Endodermal cell (in vitro differentiated cells): ENCODE results near the gene CEACAM4. TPM values are rescaled to one million over a fixed set of nuclear protein-coding genes. Genes with fewer than 3 reads are reported as not detected.

Experiments used
- DNase-seq: peaks from one replicate; pipeline ENCODE4 v3.0.0-alpha.2; 2017
- H3K27ac ChIP-seq: 2 replicates; pipeline ENCODE4 v1.5.1; 2013; ENCODE audit warnings: mild to moderate bottlenecking, low read depth, low read length, moderate library complexity
- H3K27me3 ChIP-seq: 2 replicates; pipeline ENCODE4 v1.6.1; 2013; ENCODE audit warnings: mild to moderate bottlenecking, low read length, moderate library complexity; ENCODE audit not compliant: insufficient read depth, control insufficient read depth, poor library complexity, severe bottlenecking
- H3K36me3 ChIP-seq: 2 replicates; pipeline ENCODE4 v1.7.0; 2013; ENCODE audit warnings: mild to moderate bottlenecking, low read length, moderate library complexity; ENCODE audit not compliant: control insufficient read depth, insufficient read depth
- H3K4me1 ChIP-seq: one replicate; pipeline ENCODE4 v1.7.0; 2013; ENCODE audit warnings: low read length; ENCODE audit not compliant: control insufficient read depth, insufficient read depth
- H3K4me3 ChIP-seq: 2 replicates; pipeline ENCODE4 v1.5.1; 2013; ENCODE audit warnings: mild to moderate bottlenecking, low read length, moderate library complexity
- H3K9ac ChIP-seq: 2 replicates; pipeline ENCODE4 v1.6.1; 2013; ENCODE audit warnings: mild to moderate bottlenecking, low read length, moderate library complexity; ENCODE audit not compliant: poor library complexity, severe bottlenecking; ENCODE audit errors: extremely low read depth
- H3K9me3 ChIP-seq: 2 replicates; pipeline ENCODE4 v1.6.1; 2013; ENCODE audit warnings: mild to moderate bottlenecking, low read length, moderate library complexity; ENCODE audit not compliant: control insufficient read depth
- H3K27ac Mint-ChIP-seq: 2 replicates; pipeline ENCODE4 v1.8.0; 2020; ENCODE audit warnings: mixed read lengths
- H3K27me3 Mint-ChIP-seq: 2 replicates; pipeline ENCODE4 v1.8.0; 2021; ENCODE audit warnings: mild to moderate bottlenecking, mixed read lengths; ENCODE audit not compliant: insufficient read depth
- H3K36me3 Mint-ChIP-seq: 2 replicates; pipeline ENCODE4 v1.8.0; 2020; ENCODE audit warnings: low read depth, mixed read lengths
- H3K4me1 Mint-ChIP-seq: 2 replicates; pipeline ENCODE4 v1.8.0; 2020; ENCODE audit warnings: mixed read lengths
- H3K4me3 Mint-ChIP-seq: 2 replicates; pipeline ENCODE4 v1.8.0; 2020; ENCODE audit warnings: mild to moderate bottlenecking, moderate library complexity, mixed read lengths
- H3K9me3 Mint-ChIP-seq: 2 replicates; pipeline ENCODE4 v1.8.0; 2020; ENCODE audit warnings: mild to moderate bottlenecking, mixed read lengths
- CTCF ChIP-seq: fragments of 200-600 bp; sonication (generic); conservative IDR thresholded peaks from 2 replicates; pipeline ENCODE4 v1.5.0; 2021; ENCODE audit warnings: antibody characterized with exemption, mild to moderate bottlenecking
- WGBS, 2 experiments: methylation state at CpG; one replicate each; pipeline versions ENCODE4 v1.1.5 to v1.1.7; 2013; ENCODE audit warnings: missing lambda C conversion rate in 2 of 2, mixed read lengths in 1 of 2; ENCODE audit not compliant: insufficient coverage in 1 of 2, insufficient read length in 1 of 2; 5-methylcytosine and 5-hydroxymethylcytosine counted together
- total RNA-seq, 2 donors: library from RNA; stranded (reverse); fragmentation: NEBNext Ultra II Directional in 1 of 2; extraction: Animal tissue kit (Norgen Biotek cat#: 25700) in 1 of 2; gene quantifications; 2 replicates in 1 of 2; 3 replicates in 1 of 2; pipeline ENCODE4 v1.2.1, GENCODE V29; 2021

Gene CEACAM4
- total RNA-seq, 2 donors from 2014 or later: not detected

DNA sequence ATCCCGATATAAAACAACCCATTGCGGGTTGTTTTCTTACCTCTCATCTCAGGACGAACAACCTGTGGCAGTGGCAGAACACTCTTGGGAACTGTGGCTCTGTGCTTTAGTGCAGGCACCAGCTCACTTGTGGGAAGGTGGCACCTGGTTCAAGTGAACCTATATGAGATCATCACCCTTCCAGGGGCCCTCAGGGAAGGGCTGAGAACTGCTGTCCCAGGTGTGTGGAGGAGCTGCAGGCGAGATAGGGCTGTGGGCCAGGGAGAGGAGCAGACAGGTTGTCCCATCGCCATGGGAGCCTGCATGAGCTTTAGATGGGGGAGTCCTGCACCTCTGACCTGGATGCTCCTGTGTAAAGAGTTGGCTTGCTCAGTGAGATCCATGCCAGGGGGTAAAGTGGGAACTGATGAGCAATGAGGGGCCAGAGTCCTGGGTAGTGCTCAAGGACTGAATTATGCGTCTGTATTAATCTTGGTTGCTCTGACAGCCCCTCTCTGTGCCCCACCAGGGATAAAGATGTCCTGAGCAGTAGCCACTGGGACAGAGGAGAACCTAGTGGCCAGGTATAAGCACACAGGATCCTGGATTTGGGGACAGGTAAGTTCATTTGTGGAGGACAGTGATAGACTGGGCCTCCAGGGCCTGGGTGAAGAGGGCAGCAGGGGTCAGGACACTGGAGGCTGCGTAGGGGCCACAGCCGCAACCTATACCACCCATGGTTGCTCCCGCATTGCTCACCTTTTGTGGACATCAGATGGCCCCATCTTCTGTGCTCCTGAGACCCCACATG, 8.7 kb downstream of the CEACAM4 start:
- no peaks in the 10 kb centered on the region for H3K27me3 ChIP-seq
- no peaks in the 10 kb centered on the region for H3K27me3 Mint-ChIP-seq
- WGBS, 2 experiments: 62 to 67% methylated on average over 5 to 9 of the region's 9 CpGs

DNA sequence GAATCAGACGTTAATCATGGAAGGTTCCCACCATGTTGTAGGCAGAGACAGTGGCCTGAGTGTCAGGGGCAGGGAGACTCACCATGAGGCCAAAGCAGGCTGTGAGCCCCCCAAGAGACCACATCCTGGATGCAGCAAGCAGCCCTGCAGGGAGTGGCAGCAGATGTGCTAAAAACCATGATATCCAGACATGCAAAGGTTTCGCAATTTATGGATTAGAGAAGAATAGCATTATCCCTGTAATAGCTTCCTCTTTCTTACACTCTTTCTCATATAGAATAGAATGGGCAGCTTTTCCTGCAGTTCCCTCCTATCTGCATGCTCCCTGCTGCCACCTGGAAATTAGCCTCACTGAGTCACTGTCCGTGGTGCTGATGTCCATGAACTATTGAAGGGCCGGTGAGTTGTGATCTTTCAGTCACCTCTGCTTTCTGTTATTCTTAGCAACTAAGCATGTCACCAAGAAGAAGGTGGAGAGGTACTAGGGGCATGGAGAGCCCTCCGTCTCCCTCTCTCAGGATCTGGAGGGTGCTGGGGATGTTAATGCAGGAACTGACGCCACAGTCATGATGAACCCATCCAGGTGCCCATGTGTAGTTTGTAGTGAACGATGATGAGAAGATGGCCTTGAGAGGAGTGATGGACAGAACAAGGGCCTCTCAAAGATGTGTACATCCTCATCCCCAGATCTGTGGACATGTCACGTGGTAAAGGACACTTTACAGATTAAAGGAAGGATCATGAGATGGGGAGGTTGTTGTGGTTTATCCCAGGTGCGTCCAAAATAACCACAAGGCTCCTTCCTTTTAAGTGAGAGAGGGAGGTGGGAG, 9.9 kb downstream of the CEACAM4 start:
- H3K36me3 Mint-ChIP-seq: no peaks in the 10 kb centered on the region
- no peak overlapping the region for H3K4me3 Mint-ChIP-seq
- 44 to 59% methylated on average over 7 to 9 of the region's 9 CpGs for WGBS, 2 experiments
- peak; percentile 85 for DNase-seq
- peaks cover 86% of the 10 kb centered on the region for H3K9me3 Mint-ChIP-seq
- Histone ChIP-seq H3K4me1 (no peaks in the 10 kb centered on the region), H3K27ac (no peak overlapping the region), H3K9me3 (no peaks in the 10 kb centered on the region), H3K4me3 (no peak overlapping the region), H3K36me3 (no peaks in the 10 kb centered on the region), H3K9ac (no peak overlapping the region), H3K27me3 (no peaks in the 10 kb centered on the region)
- no peak for TF ChIP-seq CTCF
- no peaks in the 10 kb centered on the region for H3K27me3 Mint-ChIP-seq
- H3K4me1 Mint-ChIP-seq: no peaks in the 10 kb centered on the region
- H3K27ac Mint-ChIP-seq: no peak overlapping the region

More for the DNA sequence above, 8.7 kb downstream of the CEACAM4 start:
- no peak overlapping the region for H3K4me3 ChIP-seq
- peaks cover 86% of the 10 kb centered on the region for H3K9me3 Mint-ChIP-seq
- H3K27ac ChIP-seq: no peak overlapping the region
- no peaks in the 10 kb centered on the region for H3K4me1 Mint-ChIP-seq
- no peaks in the 10 kb centered on the region for H3K9me3 ChIP-seq
- no peak overlapping the region for H3K4me3 Mint-ChIP-seq
- H3K4me1 ChIP-seq: no peaks in the 10 kb centered on the region
- no peak overlapping the region for H3K9ac ChIP-seq
- no peak for DNase-seq
- no peak overlapping the region for H3K27ac Mint-ChIP-seq
- H3K36me3 Mint-ChIP-seq: no peaks in the 10 kb centered on the region
- no peaks in the 10 kb centered on the region for H3K36me3 ChIP-seq
- TF ChIP-seq CTCF: no peak

DNA sequence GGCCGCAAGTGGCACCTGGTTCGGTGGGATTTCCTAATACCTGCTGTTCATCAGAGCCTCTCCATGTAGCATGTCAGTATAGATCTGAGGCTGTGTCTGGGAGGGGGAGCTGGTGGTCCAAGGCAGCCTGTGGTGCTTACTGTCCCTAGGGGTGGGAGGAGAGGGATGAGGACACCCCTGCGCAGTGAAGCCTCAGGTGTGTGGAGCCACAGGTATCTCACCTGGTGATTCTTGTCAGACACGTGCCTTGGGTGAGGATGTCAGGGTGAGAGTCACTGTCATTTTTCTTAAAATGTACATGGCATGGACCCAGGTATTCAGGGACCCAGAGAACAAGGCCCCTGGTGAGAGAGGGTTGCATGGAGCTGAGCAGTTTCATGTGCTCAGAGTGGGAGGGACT, 11.7 kb downstream of the CEACAM4 start:
- no peaks in the 10 kb centered on the region for H3K4me1 Mint-ChIP-seq

More for the DNA sequence above, 11.7 kb downstream of the CEACAM4 start:
- peaks cover 84% of the 10 kb centered on the region for H3K9me3 Mint-ChIP-seq
- H3K36me3 Mint-ChIP-seq: no peaks in the 10 kb centered on the region
- TF ChIP-seq CTCF: no peak
- Histone ChIP-seq H3K36me3 (no peaks in the 10 kb centered on the region), H3K9me3 (no peaks in the 10 kb centered on the region), H3K27ac (no peak overlapping the region), H3K4me1 (no peaks in the 10 kb centered on the region), H3K9ac (no peak overlapping the region), H3K4me3 (no peak overlapping the region), H3K27me3 (peaks cover 8% of the 10 kb centered on the region)
- no peak overlapping the region for H3K4me3 Mint-ChIP-seq
- WGBS, 2 experiments: 67 to 76% methylated on average over 2 to 4 of the region's 4 CpGs
- no peak overlapping the region for H3K27ac Mint-ChIP-seq
- H3K27me3 Mint-ChIP-seq: no peaks in the 10 kb centered on the region
- no peak for DNase-seq
